Uterus (tissue), 2 donors: ENCODE measurements around the gene SLC48A1.

ENCODE experiments used
- CTCF ChIP-seq, 4 experiments: fragments of 200-600 bp in 2 of 4; fragments of 450-650 bp in 2 of 4; sonication (generic) in 2 of 4; IDR thresholded peaks; one replicate each; pipeline ENCODE4 v1.5.1; 2016 to 2019; ENCODE audit warnings: antibody characterized with exemption in 4 of 4, mild to moderate bottlenecking in 2 of 4, moderate library complexity in 1 of 4
- POLR2A ChIP-seq, 2 donors: fragments of 450-650 bp; IDR thresholded peaks; one replicate each; pipeline ENCODE4 v1.6.1; 2016; ENCODE audit warnings: antibody characterized with exemption in 2 of 2, mild to moderate bottlenecking in 1 of 2, moderate library complexity in 1 of 2

- TF ChIP-seq CTCF (IDR thresholded peaks at IDR 0.05) (no peak), POLR2A (IDR thresholded peaks at IDR 0.05) (no peak)
Observed at GRCh38 chr12:47821346-47821706, 48.3 kb downstream of the SLC48A1 start.
